ENCODE measurements around the gene STUB1. TPM values are rescaled to one million over a fixed set of nuclear protein-coding genes. Genes with fewer than 3 reads are reported as not detected.
A peak's percentile ranks its signal among the peaks of the same experiment; 100 is the strongest.
"Not testable (repeated sequence)": the region's sequence is repeated elsewhere in the genome, so short reads cannot be mapped to it uniquely, and the experiment has no call there.

The STUB1 gene
- total RNA-seq, 1 donor from 2014 or later: 84.1 TPM

DNA sequence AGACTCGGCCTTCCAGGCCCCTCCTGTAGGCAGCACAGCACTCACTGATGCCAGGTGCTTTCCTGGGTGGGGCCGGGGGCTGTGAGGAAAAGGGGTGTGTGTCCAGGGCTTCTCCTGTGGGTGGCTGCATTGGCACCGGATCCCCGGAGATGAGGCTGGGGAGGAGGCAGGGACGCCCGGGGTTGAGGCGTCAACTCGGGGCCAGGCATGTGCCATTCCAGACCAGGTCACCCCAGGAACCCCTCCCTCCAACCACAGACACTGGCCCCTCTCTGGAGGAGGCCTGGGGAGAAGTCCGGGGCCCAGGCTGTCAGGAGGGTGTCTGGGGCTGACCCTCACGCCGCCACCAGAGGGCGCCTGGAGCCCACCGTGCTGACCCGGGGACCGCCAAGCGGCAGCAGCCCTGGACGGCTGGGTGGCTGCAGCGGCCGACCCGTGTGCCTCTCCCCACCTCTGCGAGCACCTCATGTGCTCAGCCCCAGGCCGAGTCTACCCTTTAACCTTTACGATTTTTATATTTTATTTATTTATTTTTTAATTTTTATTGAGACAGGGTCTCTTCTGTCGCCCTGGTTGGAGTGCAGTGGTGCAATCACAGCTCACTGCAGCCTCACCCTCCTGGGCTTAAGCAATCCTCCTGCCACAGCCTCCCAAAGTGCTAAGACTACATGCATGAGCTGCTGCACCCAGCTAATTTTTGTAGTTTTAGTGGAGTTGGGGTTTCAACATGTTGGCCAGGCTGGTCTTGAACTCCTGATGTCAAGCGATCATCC, 31.5 kb downstream of the STUB1 start:
- peak; percentile 65 for DNase-seq (ENCODE audit: low spot score)
- H3K36me3 Mint-ChIP-seq (ENCODE audit: low read depth): no peaks in the 10 kb centered on the region
- peaks cover 25% of the 10 kb centered on the region for H3K27me3 Mint-ChIP-seq (ENCODE audit: low read depth)
- H3K4me3 Mint-ChIP-seq (ENCODE audit: low read depth): no peak overlapping the region
- intact Hi-C loops (cut with micrococcal nuclease): loop anchor here (1.0 kb wide), 1 partner anchor 74 kb away; no protein-coding TSS in a partner anchor
- H3K9me3 Mint-ChIP-seq: no peaks in the 10 kb centered on the region
- no peak overlapping the region for H3K27ac Mint-ChIP-seq
- peaks cover 4% of the 10 kb centered on the region for H3K4me1 Mint-ChIP-seq (ENCODE audit: low read depth)

DNA sequence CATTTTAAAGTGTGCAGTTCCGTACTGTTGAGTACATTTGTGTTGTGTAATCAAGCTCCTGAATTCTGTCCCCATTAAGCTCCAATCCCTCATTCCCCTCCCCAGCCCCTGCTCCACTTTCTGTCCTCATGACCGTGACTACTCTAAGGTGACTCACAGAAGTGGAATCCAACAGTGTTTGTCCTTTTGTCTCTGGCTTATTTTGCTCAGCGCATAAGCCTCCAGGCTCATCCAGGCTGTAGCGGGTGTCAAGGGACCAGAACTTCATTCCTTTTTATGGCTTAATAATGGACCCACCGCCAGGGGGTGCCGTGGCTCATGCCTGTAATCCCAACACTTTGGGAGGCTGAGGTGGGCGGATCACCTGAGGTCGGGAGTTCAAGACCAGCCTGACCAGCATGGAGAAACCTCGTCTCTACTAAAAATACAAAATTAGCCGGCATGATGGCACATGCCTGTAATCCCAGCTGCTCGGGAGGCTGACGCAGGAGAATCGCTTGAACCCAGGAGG, 32.6 kb downstream of the STUB1 start:
- H3K9me3 Mint-ChIP-seq; H3K4me3 Mint-ChIP-seq (ENCODE audit: low read depth); H3K36me3 Mint-ChIP-seq (ENCODE audit: low read depth); H3K27ac Mint-ChIP-seq; H3K4me1 Mint-ChIP-seq (ENCODE audit: low read depth); intact Hi-C loops (cut with micrococcal nuclease): not testable (repeated sequence)
- DNase-seq (ENCODE audit: low spot score): peak; percentile 49
- H3K27me3 Mint-ChIP-seq (ENCODE audit: low read depth): peaks cover 19% of the 10 kb centered on the region

DNA sequence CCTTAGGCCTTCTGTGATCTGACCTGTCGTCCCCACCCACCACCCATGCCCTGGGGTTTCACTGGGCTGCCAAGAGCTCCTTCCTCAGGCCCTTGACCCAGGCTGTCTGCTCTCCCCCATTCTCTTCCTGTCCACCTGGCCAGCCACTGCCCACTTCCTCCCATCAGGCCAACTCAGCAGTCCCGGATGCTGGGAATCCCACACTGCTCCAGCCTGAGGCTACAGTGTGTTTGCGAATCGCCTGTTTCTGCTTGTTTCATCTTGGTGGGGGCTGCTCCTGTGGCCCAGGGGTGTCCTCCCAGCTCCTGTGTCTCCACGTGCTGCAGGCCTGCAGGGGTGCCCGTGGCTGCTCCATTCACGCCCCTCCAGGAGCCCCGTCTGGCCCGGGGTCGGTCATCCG, 33.9 kb downstream of the STUB1 start:
- no peak overlapping the region for H3K27ac Mint-ChIP-seq
- H3K4me3 Mint-ChIP-seq (ENCODE audit: low read depth): no peak overlapping the region
- H3K4me1 Mint-ChIP-seq (ENCODE audit: low read depth): peaks cover 5% of the 10 kb centered on the region
- no peak for DNase-seq (ENCODE audit: low spot score)
- H3K27me3 Mint-ChIP-seq (ENCODE audit: low read depth): peaks cover 8% of the 10 kb centered on the region
- H3K9me3 Mint-ChIP-seq: no peaks in the 10 kb centered on the region
- H3K36me3 Mint-ChIP-seq (ENCODE audit: low read depth): no peaks in the 10 kb centered on the region
- intact Hi-C loops (cut with micrococcal nuclease): no loop called here

DNA sequence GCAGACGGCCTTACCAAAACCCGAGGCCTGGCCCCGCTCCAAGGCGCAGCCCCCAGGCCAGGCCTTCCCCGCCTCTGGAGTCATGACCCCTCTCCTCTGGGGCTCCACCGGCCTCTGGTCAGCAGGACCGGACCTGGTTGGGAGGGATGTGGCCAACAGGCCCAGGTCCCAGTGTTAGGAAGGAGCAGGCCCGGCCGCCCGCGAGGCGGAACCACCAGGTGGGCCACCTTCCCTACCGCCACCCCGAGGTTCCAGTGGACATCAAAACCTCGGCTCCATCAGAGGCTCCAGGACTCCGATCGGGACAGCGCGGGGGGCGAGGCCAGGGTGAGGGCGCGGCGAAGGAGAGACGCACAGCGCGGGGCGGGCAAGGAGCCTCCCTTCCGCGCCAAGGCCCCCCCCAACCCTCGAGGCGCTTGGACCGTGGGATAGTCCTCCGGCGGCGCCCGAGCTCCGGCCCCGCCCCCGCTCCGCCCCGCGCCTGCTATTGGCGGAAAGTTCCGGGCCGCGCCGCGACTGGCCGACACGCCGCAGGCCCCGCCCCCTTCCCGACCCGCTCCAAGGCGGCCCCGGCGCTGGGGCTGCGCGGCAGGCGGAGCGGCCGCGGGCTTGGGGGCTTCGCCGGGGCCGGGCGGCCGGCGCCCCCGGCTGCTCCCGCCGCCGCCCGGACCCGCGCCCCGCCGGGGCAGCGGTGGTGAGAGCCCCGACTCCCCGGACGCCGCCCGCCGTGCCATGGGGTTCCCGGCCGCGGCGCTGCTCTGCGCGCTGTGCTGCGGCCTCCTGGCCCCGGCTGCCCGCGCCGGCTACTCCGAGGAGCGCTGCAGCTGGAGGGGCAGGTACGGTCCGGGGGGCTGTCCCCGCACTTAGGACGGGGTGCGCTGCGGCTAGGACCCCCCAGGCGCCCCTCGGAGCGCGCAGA, 34.6 kb downstream of the STUB1 start, which contains the start of gene METRN:
Gene METRN, plus strand, starts transcription at position 561 of the 919 bp plus-strand sequence. Its CDS starts 172 bp downstream, at position 733.
- intact Hi-C loops (cut with micrococcal nuclease): no loop called here
- Mint-ChIP-seq H3K4me3 (ENCODE audit: low read depth) (peak within 1 kb of the TSS; percentile 65), H3K27me3 (ENCODE audit: low read depth) (peaks cover 8% of the 10 kb centered on the region), H3K9me3 (no peaks in the 10 kb centered on the region), H3K36me3 (ENCODE audit: low read depth) (no peaks in the 10 kb centered on the region), H3K4me1 (ENCODE audit: low read depth) (peaks cover 7% of the 10 kb centered on the region), H3K27ac (no peak within 1 kb of the TSS)
- DNase-seq (ENCODE audit: low spot score): peak; percentile 86

DNA sequence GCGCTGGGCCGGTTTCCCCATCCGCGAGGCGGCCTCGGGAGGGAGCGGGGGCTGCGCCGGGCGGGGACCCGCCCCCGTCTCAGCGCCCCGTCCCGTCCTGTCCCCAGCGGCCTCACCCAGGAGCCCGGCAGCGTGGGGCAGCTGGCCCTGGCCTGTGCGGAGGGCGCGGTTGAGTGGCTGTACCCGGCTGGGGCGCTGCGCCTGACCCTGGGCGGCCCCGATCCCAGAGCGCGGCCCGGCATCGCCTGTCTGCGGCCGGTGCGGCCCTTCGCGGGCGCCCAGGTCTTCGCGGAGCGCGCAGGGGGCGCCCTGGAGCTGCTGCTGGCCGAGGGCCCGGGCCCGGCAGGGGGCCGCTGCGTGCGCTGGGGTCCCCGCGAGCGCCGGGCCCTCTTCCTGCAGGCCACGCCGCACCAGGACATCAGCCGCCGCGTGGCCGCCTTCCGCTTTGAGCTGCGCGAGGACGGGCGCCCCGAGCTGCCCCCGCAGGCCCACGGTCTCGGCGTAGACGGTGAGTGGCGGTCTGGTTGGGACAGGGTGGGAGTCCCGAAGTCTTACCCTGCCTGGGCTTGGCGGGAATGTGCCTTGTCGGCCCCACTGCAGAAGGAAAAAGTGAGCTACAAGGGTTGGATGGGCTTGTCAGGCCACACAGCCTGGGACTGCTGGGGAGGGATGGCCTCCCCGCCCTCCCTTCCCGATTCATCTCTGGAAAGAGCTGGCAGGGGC, 35.4 kb downstream of the STUB1 start:
- peak overlapping the region; percentile 65 for H3K4me3 Mint-ChIP-seq (ENCODE audit: low read depth)
- peaks cover 8% of the 10 kb centered on the region for H3K27me3 Mint-ChIP-seq (ENCODE audit: low read depth)
- peaks cover 12% of the 10 kb centered on the region for H3K4me1 Mint-ChIP-seq (ENCODE audit: low read depth)
- H3K36me3 Mint-ChIP-seq (ENCODE audit: low read depth): no peaks in the 10 kb centered on the region
- no peak overlapping the region for H3K27ac Mint-ChIP-seq
- no peak for DNase-seq (ENCODE audit: low spot score)
- intact Hi-C loops (cut with micrococcal nuclease): no loop called here
- no peaks in the 10 kb centered on the region for H3K9me3 Mint-ChIP-seq

DNA sequence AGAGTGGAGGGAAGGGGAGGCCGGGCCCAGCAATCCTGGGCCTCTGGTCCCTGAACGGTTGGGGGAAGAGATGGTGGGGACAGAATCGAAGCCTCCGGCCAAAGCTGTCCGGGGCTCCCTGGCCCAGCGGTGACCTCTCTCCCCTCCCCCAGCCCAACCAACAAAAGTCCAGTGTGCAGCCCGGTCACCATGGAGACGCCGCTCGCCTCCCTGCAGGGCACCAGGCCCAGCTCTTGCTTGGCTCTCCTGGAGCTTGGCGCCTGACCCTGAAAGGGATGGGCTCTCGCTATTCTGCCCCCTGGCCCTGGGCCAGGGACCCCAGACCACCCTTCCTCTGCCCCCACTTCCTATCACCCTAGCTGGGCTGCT, 36.0 kb downstream of the STUB1 start:
- Mint-ChIP-seq H3K4me1 (ENCODE audit: low read depth) (peaks cover 12% of the 10 kb centered on the region), H3K27me3 (ENCODE audit: low read depth) (peaks cover 8% of the 10 kb centered on the region), H3K4me3 (ENCODE audit: low read depth) (peak overlapping the region; percentile 65), H3K27ac (no peak overlapping the region), H3K9me3 (no peaks in the 10 kb centered on the region), H3K36me3 (ENCODE audit: low read depth) (no peaks in the 10 kb centered on the region)
- intact Hi-C loops (cut with micrococcal nuclease): no loop called here
- DNase-seq (ENCODE audit: low spot score): no peak

DNA sequence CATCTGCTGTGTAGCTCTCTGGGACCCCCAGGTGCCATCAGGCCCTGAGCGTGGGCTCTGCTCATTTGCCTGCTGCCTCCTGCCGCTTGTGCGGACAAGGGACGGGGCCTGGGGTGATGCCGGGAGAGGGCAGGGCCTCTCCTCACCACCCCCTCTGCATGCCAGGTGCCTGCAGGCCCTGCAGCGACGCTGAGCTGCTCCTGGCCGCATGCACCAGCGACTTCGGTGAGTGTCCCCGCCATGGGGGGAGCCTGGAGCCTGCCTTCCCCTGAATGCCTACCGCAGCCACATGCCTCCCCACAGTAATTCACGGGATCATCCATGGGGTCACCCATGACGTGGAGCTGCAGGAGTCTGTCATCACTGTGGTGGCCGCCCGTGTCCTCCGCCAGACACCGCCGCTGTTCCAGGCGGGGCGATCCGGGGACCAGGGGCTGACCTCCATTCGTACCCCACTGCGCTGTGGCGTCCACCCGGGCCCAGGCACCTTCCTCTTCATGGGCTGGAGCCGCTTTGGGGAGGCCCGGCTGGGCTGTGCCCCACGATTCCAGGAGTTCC, 36.6 kb downstream of the STUB1 start:
- H3K27me3 Mint-ChIP-seq (ENCODE audit: low read depth): peaks cover 8% of the 10 kb centered on the region
- H3K27ac Mint-ChIP-seq: no peak overlapping the region
- H3K4me3 Mint-ChIP-seq (ENCODE audit: low read depth): peak overlapping the region; percentile 65
- no peaks in the 10 kb centered on the region for H3K36me3 Mint-ChIP-seq (ENCODE audit: low read depth)
- no peak for DNase-seq (ENCODE audit: low spot score)
- no peaks in the 10 kb centered on the region for H3K9me3 Mint-ChIP-seq
- peaks cover 12% of the 10 kb centered on the region for H3K4me1 Mint-ChIP-seq (ENCODE audit: low read depth)
- intact Hi-C loops (cut with micrococcal nuclease): no loop called here

DNA sequence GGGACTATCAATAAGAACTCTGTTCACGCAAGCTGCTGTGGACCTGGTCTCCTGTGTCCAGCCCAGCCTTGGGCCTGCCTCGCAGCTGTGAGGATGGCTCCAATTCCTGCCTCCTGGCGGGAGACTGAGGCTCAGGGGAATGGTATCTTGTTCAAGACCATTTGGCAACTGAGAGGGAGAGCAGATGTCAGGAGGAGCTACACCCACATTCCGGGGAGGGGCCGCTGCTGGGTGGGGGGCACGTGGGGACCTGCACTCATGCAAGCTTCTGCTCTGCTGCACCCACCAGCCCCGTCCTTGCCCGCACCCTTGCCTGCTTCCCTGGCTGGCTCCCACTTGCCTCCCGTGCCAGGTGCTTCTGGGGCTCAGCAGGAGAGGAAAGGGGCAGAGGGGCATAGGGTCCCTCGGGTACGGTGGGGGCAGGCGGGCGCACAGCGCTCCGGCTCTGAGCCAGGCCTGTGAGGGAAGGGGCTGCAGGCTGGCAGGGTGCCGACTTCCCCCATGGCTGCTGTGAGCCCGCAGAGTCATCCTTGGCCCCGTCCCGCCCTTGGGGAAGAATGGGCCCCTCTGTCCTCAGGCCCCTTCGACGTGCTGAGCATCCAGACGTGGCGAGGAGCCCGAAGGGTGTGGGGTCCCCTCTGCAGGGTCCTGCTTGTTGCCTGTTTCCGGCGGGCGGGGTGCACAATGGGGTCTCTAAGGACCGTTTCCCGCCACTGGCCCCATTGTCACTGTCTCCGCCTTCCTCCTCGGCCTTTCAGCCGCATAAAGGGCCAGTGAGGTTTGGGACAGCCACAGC, 37.4 kb downstream of the STUB1 start:
- intact Hi-C loops (cut with micrococcal nuclease): no loop called here
- Mint-ChIP-seq H3K27ac (no peak overlapping the region), H3K36me3 (ENCODE audit: low read depth) (no peaks in the 10 kb centered on the region), H3K27me3 (ENCODE audit: low read depth) (peaks cover 6% of the 10 kb centered on the region), H3K4me3 (ENCODE audit: low read depth) (no peak overlapping the region), H3K4me1 (ENCODE audit: low read depth) (peaks cover 12% of the 10 kb centered on the region), H3K9me3 (no peaks in the 10 kb centered on the region)
- DNase-seq (ENCODE audit: low spot score): no peak

DNA sequence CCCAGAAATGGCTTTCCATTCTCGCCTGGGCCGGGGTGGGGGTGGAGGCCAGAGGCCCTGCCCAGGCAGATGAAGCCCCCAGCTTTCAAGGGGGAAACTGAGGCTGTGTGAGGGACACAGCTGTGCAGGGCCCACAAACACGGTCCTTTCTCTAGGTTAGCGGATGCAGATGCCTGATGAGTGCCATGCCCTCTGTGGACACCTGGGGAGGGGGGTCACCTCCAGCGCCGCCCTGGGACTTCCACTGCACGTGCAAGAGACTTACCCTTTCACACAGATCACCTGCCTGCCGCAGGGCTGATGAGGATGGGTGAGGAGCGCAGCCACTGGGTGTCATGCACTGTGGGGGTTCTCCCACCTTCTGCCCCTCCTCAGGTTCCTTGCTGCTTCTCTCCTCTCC, 38.2 kb downstream of the STUB1 start:
- Mint-ChIP-seq H3K9me3 (no peaks in the 10 kb centered on the region), H3K36me3 (ENCODE audit: low read depth) (no peaks in the 10 kb centered on the region), H3K4me3 (ENCODE audit: low read depth) (no peak overlapping the region), H3K4me1 (ENCODE audit: low read depth) (peaks cover 10% of the 10 kb centered on the region), H3K27ac (no peak overlapping the region), H3K27me3 (ENCODE audit: low read depth) (peaks cover 4% of the 10 kb centered on the region)
- DNase-seq (ENCODE audit: low spot score): no peak
- intact Hi-C loops (cut with micrococcal nuclease): no loop called here

DNA sequence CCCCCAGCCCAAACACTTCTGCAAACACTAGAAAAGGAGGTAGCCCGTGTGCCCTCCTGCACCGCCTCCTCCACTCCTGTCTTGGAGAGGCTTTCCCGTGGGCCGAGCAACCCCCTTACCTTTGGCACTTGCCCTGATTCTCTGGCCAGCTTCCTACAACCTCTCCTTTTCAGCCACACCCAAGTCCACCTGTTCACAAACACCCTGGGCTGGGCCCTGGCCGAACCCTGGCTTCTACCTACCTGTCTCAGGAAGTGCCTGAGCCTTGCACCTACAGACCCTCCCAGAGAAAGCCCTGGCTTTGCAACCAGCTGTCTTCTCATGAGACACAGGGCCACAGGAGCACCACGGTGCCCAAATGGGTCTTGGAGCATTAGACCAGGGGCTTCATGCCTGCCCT, 38.7 kb downstream of the STUB1 start:
- H3K9me3 Mint-ChIP-seq: no peaks in the 10 kb centered on the region
- intact Hi-C loops (cut with micrococcal nuclease): no loop called here
- no peak overlapping the region for H3K27ac Mint-ChIP-seq
- peak overlapping the region; percentile 71 for H3K4me3 Mint-ChIP-seq (ENCODE audit: low read depth)
- no peaks in the 10 kb centered on the region for H3K36me3 Mint-ChIP-seq (ENCODE audit: low read depth)
- no peak for DNase-seq (ENCODE audit: low spot score)
- peaks cover 10% of the 10 kb centered on the region for H3K4me1 Mint-ChIP-seq (ENCODE audit: low read depth)
- H3K27me3 Mint-ChIP-seq (ENCODE audit: low read depth): peaks cover 4% of the 10 kb centered on the region

DNA sequence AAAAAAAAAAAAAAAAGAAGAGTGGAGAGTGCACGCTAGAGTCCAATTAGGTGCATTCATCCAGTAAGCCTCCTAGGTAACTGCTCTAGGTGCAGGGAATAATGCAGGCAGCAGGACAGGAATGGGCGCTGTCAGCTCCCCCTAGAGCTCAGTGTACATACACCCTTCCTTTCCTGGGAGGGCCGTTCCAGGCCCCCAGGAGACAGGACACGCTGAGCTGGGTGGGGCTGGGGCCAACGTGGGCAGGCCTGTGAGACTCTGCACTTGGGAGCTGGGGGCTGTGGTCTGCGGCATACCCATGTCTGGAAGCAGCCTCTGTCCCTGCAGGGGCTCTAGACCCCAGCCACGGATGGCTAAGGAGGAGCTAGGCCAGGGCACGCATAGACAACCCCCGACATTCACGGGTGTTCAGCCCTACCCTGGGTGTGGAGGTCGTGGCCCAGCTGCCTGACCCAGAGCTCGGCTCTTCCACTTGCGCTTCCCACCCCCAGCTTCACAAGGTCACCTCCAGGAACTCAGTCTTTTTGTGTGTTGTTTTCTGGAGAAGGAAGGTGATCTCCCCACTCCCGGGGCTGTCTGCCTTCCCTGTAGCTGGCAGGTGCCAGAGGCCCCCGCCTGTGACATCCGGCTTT, 39.7 kb downstream of the STUB1 start:
- no peaks in the 10 kb centered on the region for H3K36me3 Mint-ChIP-seq (ENCODE audit: low read depth)
- H3K4me3 Mint-ChIP-seq (ENCODE audit: low read depth): peak overlapping the region; percentile 71
- H3K4me1 Mint-ChIP-seq (ENCODE audit: low read depth): peaks cover 10% of the 10 kb centered on the region
- H3K27me3 Mint-ChIP-seq (ENCODE audit: low read depth): peaks cover 4% of the 10 kb centered on the region
- intact Hi-C loops (cut with micrococcal nuclease): loop anchor here (1.0 kb wide), 1 partner anchor 21 kb away; no protein-coding TSS in a partner anchor
- no peaks in the 10 kb centered on the region for H3K9me3 Mint-ChIP-seq
- no peak for DNase-seq (ENCODE audit: low spot score)
- peak overlapping the region; percentile 19 for H3K27ac Mint-ChIP-seq
